ENCODE data around the gene DBX1. TPM values are rescaled to one million over a fixed set of nuclear protein-coding genes. Genes with fewer than 3 reads are reported as not detected.

Gene DBX1
- total and polyA plus RNA-seq, 2 experiments from 2014 or later: not detected

- Histone ChIP-seq H3K9ac (no peak overlapping the region), H3K79me2 (ENCODE audit: insufficient read depth) (no peaks in the 10 kb centered on the region), H3K4me2 (ENCODE audit: unreplicated experiment) (no peak overlapping the region), H3K4me1 (ENCODE audit: insufficient read depth) (peaks cover 7% of the 10 kb centered on the region; the same call in 1 of the 2 replicates), H4K20me1 (ENCODE audit: insufficient read depth) (no peaks in the 10 kb centered on the region), H3K4me3 (no peak overlapping the region), H3K9me3 (ENCODE audit: low read depth) (no peaks in the 10 kb centered on the region), H3K9me2 (ENCODE audit: insufficient read depth) (no peaks in the 10 kb centered on the region), H3K27ac (no peak overlapping the region), H3K36me3 (ENCODE audit: low read depth) (no peaks in the 10 kb centered on the region), H3K27me3 (replicated peaks; ENCODE audit: insufficient read depth) (peaks cover 90% of the 10 kb centered on the region), H3F3A (ENCODE audit: insufficient read depth) (peaks cover 6% of the 10 kb centered on the region; the same call in 1 of the 2 replicates), H2AFZ (no peak overlapping the region)
- peak; percentile 77 for DNase-seq
- TF ChIP-seq EZH2phosphoT487 (IDR thresholded peaks at IDR 0.05; ENCODE audit: insufficient read depth, low read depth) (no peak), EZH2 (IDR thresholded peaks at IDR 0.05; ENCODE audit: insufficient read depth, poor library complexity, severe bottlenecking) (no peak)
- in situ Hi-C loops (cut with MboI): loop anchor here (25.0 kb wide), 1 partner anchor 1096 kb away; the partner anchor contains the start of gene MRGPRX2
- 5 to 6% methylated on average over 31 to 33 of the region's 33 CpGs for WGBS, 2 experiments (ENCODE audit: low coverage in 1 of 2, low lambda C conversion rate in 2 of 2, missing lambda C conversion rate in 2 of 2)
These were observed 1.5 kb downstream of the DBX1 start for GRCh38 chr11:20158597-20159257.

GRCh38 chr11:20157728-20158127, 2.5 kb downstream of the DBX1 start:
- no peak overlapping the region for H3K4me2 ChIP-seq (ENCODE audit: unreplicated experiment)
- H3K79me2 ChIP-seq (ENCODE audit: insufficient read depth): no peaks in the 10 kb centered on the region
- H3F3A ChIP-seq (ENCODE audit: insufficient read depth): peaks cover 6% of the 10 kb centered on the region; the same call in 1 of the 2 replicates
- H2AFZ ChIP-seq: no peak overlapping the region
- 8 to 14% methylated on average over 9 of the region's 9 CpGs for WGBS, 2 experiments (ENCODE audit: low coverage in 1 of 2, low lambda C conversion rate in 2 of 2, missing lambda C conversion rate in 2 of 2)
- H3K4me3 ChIP-seq: no peak overlapping the region
- no peaks in the 10 kb centered on the region for H3K36me3 ChIP-seq (ENCODE audit: low read depth)
- no peak overlapping the region for H3K27ac ChIP-seq
- no peaks in the 10 kb centered on the region for H3K9me3 ChIP-seq (ENCODE audit: low read depth)
- no peak overlapping the region for H3K9ac ChIP-seq
- TF ChIP-seq EZH2phosphoT487 (IDR thresholded peaks at IDR 0.05; ENCODE audit: insufficient read depth, low read depth): no peak
- TF ChIP-seq EZH2 (IDR thresholded peaks at IDR 0.05; ENCODE audit: insufficient read depth, poor library complexity, severe bottlenecking): no peak
- peaks cover 81% of the 10 kb centered on the region for H3K27me3 ChIP-seq (replicated peaks; ENCODE audit: insufficient read depth)
- no peaks in the 10 kb centered on the region for H3K9me2 ChIP-seq (ENCODE audit: insufficient read depth)
- H3K4me1 ChIP-seq (ENCODE audit: insufficient read depth): no peaks in the 10 kb centered on the region; the same call in 1 of the 2 replicates
- no peak for DNase-seq
- in situ Hi-C loops (cut with MboI): loop anchor here (25.0 kb wide), 1 partner anchor 1095 kb away; the partner anchor contains the start of gene MRGPRX2
- H4K20me1 ChIP-seq (ENCODE audit: insufficient read depth): no peaks in the 10 kb centered on the region

DNA sequence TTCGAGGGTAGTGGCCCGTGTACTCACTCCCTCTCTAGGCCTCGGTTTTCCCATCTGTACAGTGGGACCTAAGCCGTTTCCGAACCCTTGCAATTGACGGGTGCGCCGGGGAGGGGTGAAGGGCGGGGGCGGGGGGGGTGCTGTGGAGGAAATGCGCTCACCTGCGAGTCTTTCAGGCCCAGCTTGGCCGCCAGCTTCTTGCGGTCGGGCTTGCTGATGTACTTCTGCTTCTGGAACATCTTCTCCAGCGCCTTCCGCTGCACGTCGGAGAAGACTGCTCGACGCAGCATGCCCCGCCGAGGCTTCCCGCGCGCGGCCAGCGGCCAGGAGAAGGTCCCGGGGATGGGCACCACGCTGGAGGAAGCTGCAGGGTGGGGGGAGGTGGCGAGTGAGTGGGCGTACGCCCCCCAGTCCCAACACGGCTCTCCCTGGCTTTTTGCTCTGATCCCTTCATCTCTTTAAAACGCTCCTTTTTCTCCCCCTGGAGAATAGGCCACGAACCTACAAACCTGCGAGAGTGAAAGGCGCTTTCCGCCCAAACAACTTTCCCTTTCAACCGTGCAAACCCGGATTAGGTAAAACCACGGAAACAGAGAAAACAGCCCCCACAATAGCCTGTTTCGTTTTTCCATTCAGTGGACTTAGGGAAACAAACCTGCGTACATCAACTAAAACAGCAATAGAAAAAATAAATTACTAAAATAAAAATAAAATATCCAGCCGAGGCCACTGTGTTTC, 3.2 kb downstream of the DBX1 start:
- in situ Hi-C loops (cut with MboI): loop anchor here (25.0 kb wide), 1 partner anchor 1095 kb away; the partner anchor contains the start of gene MRGPRX2
- no peak for DNase-seq
- H3K4me2 ChIP-seq (ENCODE audit: unreplicated experiment): no peak overlapping the region

DNA sequence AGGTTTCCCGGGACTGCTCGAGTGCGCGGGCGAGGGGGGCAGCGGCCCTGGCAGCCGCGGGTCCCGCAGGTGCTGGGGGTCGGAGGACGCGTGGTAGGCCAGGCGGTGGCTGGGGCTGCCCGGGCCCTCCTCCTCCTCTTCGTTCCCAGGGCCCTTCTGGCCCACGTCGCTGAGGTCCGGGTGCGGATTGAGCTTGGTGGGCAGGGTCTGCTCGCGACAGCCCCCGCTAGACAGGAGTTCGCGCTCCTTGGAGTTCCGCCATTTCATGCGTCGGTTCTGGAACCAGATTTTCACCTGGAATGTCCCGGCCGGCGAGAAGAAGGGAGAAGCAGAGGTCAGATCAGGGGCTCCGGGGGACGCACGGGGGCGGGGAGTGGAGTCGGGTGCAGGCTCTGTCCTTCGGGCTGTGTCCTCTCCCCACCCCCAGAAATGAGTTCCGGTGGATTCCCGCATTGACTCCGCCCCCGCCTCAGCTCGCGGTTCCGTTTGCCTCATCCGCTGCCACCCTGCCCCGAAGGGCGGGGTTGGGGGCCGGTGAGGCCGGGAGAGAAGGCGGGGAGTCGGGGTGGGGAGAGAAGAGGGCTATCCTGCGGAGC, 3.9 kb downstream of the DBX1 start:
- Histone ChIP-seq H2AFZ (no peak overlapping the region), H3F3A (ENCODE audit: insufficient read depth) (peaks cover 6% of the 10 kb centered on the region; the same call in 1 of the 2 replicates), H3K9ac (no peak overlapping the region), H3K9me3 (ENCODE audit: low read depth) (no peaks in the 10 kb centered on the region), H3K27ac (no peak overlapping the region), H3K36me3 (ENCODE audit: low read depth) (no peaks in the 10 kb centered on the region), H4K20me1 (ENCODE audit: insufficient read depth) (no peaks in the 10 kb centered on the region), H3K4me1 (ENCODE audit: insufficient read depth) (no peaks in the 10 kb centered on the region; the same call in 1 of the 2 replicates), H3K4me2 (ENCODE audit: unreplicated experiment) (no peak overlapping the region), H3K4me3 (no peak overlapping the region), H3K27me3 (replicated peaks; ENCODE audit: insufficient read depth) (peaks cover 67% of the 10 kb centered on the region), H3K9me2 (ENCODE audit: insufficient read depth) (no peaks in the 10 kb centered on the region), H3K79me2 (ENCODE audit: insufficient read depth) (no peaks in the 10 kb centered on the region)
- peak; percentile 22 for TF ChIP-seq EZH2 (IDR thresholded peaks at IDR 0.05; ENCODE audit: insufficient read depth, poor library complexity, severe bottlenecking)
- TF ChIP-seq EZH2phosphoT487 (IDR thresholded peaks at IDR 0.05; ENCODE audit: insufficient read depth, low read depth): no peak
- 5 to 8% methylated on average over 21 to 50 of the region's 51 CpGs for WGBS, 2 experiments (ENCODE audit: low coverage in 1 of 2, low lambda C conversion rate in 2 of 2, missing lambda C conversion rate in 2 of 2)
- DNase-seq: no peak
- in situ Hi-C loops (cut with MboI): loop anchor here (25.0 kb wide), 1 partner anchor 1094 kb away; the partner anchor contains the start of gene MRGPRX2

More for the DNA sequence above, 3.2 kb downstream of the DBX1 start:
- peaks cover 6% of the 10 kb centered on the region; the same call in 1 of the 2 replicates for H3F3A ChIP-seq (ENCODE audit: insufficient read depth)
- H3K27ac ChIP-seq: no peak overlapping the region
- no peaks in the 10 kb centered on the region for H3K9me2 ChIP-seq (ENCODE audit: insufficient read depth)
- peaks cover 74% of the 10 kb centered on the region for H3K27me3 ChIP-seq (replicated peaks; ENCODE audit: insufficient read depth)
- H3K9ac ChIP-seq: no peak overlapping the region
- no peak overlapping the region for H3K4me3 ChIP-seq
- TF ChIP-seq EZH2phosphoT487 (IDR thresholded peaks at IDR 0.05; ENCODE audit: insufficient read depth, low read depth) (0 out of 2 replicates have a peak, but pooled peaks have one; percentile 80), EZH2 (IDR thresholded peaks at IDR 0.05; ENCODE audit: insufficient read depth, poor library complexity, severe bottlenecking) (peak; percentile 56)
- 6 to 9% methylated on average over 31 to 39 of the region's 45 CpGs for WGBS, 2 experiments (ENCODE audit: low coverage in 1 of 2, low lambda C conversion rate in 2 of 2, missing lambda C conversion rate in 2 of 2)
- H3K36me3 ChIP-seq (ENCODE audit: low read depth): no peaks in the 10 kb centered on the region
- H3K4me1 ChIP-seq (ENCODE audit: insufficient read depth): no peaks in the 10 kb centered on the region; the same call in 1 of the 2 replicates
- H3K9me3 ChIP-seq (ENCODE audit: low read depth): no peaks in the 10 kb centered on the region
- H2AFZ ChIP-seq: no peak overlapping the region
- H3K79me2 ChIP-seq (ENCODE audit: insufficient read depth): no peaks in the 10 kb centered on the region
- no peaks in the 10 kb centered on the region for H4K20me1 ChIP-seq (ENCODE audit: insufficient read depth)

Data from GM23248 (cell line).